HEK293 (cell line): ENCODE measurements around the gene SMAD7.
A peak's percentile ranks its signal among the peaks of the same experiment; 100 is the strongest.

Experiments used
- GLIS2 ChIP-seq: fragments of 450-650 bp; formaldehyde crosslinking; IDR thresholded peaks from 2 replicates; pipeline ENCODE4 v1.5.1; 2016; ENCODE audit warnings: missing biosample characterization, missing genetic modification characterization
- HOXA7 ChIP-seq: sonication (generic); formaldehyde crosslinking; IDR thresholded peaks from 2 replicates; pipeline ENCODE4 v1.8.1; 2022; ENCODE audit warnings: missing genetic modification reagents, borderline replicate concordance
- KLF7 ChIP-seq: fragments of 450-650 bp; formaldehyde crosslinking; IDR thresholded peaks from 2 replicates; pipeline ENCODE4 v1.5.1; 2016; ENCODE audit warnings: missing biosample characterization, missing genetic modification characterization, borderline replicate concordance
- OSR2 ChIP-seq: fragments of 450-650 bp; formaldehyde crosslinking; IDR thresholded peaks from 2 replicates; pipeline ENCODE4 v1.5.1; 2016; ENCODE audit warnings: missing biosample characterization, missing genetic modification characterization
- TCF7L2 ChIP-seq: IDR thresholded peaks from 2 replicates; pipeline ENCODE4 v1.6.1; 2011; ENCODE audit warnings: low read depth, mild to moderate bottlenecking, inconsistent platforms, low read length, moderate library complexity, borderline replicate concordance
- ZEB2 ChIP-seq: fragments of 450-650 bp; formaldehyde crosslinking; IDR thresholded peaks from 2 replicates; pipeline ENCODE4 v1.5.1; 2016; ENCODE audit warnings: missing biosample characterization, missing genetic modification characterization
- ZFHX2 ChIP-seq: fragments of 450-650 bp; formaldehyde crosslinking; conservative IDR thresholded peaks from 2 replicates; pipeline ENCODE4 v1.5.1; 2016; ENCODE audit warnings: missing biosample characterization, missing genetic modification characterization
- ZNF114 ChIP-seq: fragments of 450-650 bp; formaldehyde crosslinking; IDR thresholded peaks from 2 replicates; pipeline ENCODE4 v1.5.0; 2017; ENCODE audit warnings: missing biosample characterization, missing genetic modification characterization
- ZNF121 ChIP-seq: fragments of 450-650 bp; formaldehyde crosslinking; IDR thresholded peaks from 2 replicates; pipeline ENCODE4 v1.5.1; 2016; ENCODE audit warnings: missing biosample characterization, missing genetic modification characterization
- ZNF16 ChIP-seq: fragments of 450-650 bp; formaldehyde crosslinking; IDR thresholded peaks from 2 replicates; pipeline ENCODE4 v1.5.1; 2016; ENCODE audit warnings: low read depth, missing biosample characterization, missing genetic modification characterization
- ZNF18 ChIP-seq: fragments of 450-650 bp; formaldehyde crosslinking; IDR thresholded peaks from 2 replicates; pipeline ENCODE4 v1.5.1; 2016; ENCODE audit warnings: missing biosample characterization, missing genetic modification characterization
- ZNF184 ChIP-seq: fragments of 450-650 bp; IDR thresholded peaks from 2 replicates; pipeline ENCODE4 v1.5.1; 2018; ENCODE audit warnings: missing biosample characterization, mild to moderate bottlenecking, missing genetic modification characterization
- ZNF266 ChIP-seq: fragments of 450-650 bp; formaldehyde crosslinking; IDR thresholded peaks from 2 replicates; pipeline ENCODE4 v1.5.1; 2016; ENCODE audit warnings: missing biosample characterization, missing genetic modification characterization, low read depth
- ZNF335 ChIP-seq: fragments of 450-650 bp; formaldehyde crosslinking; conservative IDR thresholded peaks from 2 replicates; pipeline ENCODE4 v1.5.1; 2016; ENCODE audit warnings: missing biosample characterization, missing genetic modification characterization
- ZNF350 ChIP-seq: fragments of 450-650 bp; formaldehyde crosslinking; IDR thresholded peaks from 2 replicates; pipeline ENCODE4 v1.5.0; 2017; ENCODE audit warnings: missing biosample characterization, mild to moderate bottlenecking, missing genetic modification characterization
- ZNF366 ChIP-seq: fragments of 450-650 bp; formaldehyde crosslinking; conservative IDR thresholded peaks from 2 replicates; pipeline ENCODE4 v1.5.1; 2016; ENCODE audit warnings: missing biosample characterization, missing genetic modification characterization
- ZNF391 ChIP-seq: fragments of 450-650 bp; formaldehyde crosslinking; IDR thresholded peaks from 2 replicates; pipeline ENCODE4 v1.5.1; 2016; ENCODE audit warnings: low read depth, missing biosample characterization, missing genetic modification characterization, borderline replicate concordance
- ZNF426 ChIP-seq: fragments of 450-650 bp; formaldehyde crosslinking; IDR thresholded peaks from 2 replicates; pipeline ENCODE4 v1.5.1; 2017; ENCODE audit warnings: missing biosample characterization, missing genetic modification characterization, mild to moderate bottlenecking, inconsistent platforms, moderate library complexity
- ZNF48 ChIP-seq: fragments of 450-650 bp; formaldehyde crosslinking; IDR thresholded peaks from 2 replicates; pipeline ENCODE4 v1.5.1; 2016; ENCODE audit warnings: missing biosample characterization, missing genetic modification characterization
- ZNF521 ChIP-seq: fragments of 450-650 bp; formaldehyde crosslinking; IDR thresholded peaks from 2 replicates; pipeline ENCODE4 v1.5.1; 2017; ENCODE audit warnings: missing biosample characterization, mild to moderate bottlenecking, missing genetic modification characterization
- ZNF560 ChIP-seq: fragments of 450-650 bp; formaldehyde crosslinking; IDR thresholded peaks from 2 replicates; pipeline ENCODE4 v1.5.1; 2017; ENCODE audit warnings: missing biosample characterization, missing genetic modification characterization, borderline replicate concordance
- ZNF596 ChIP-seq: fragments of 450-650 bp; IDR thresholded peaks from 2 replicates; pipeline ENCODE4 v1.5.0; 2018; ENCODE audit warnings: missing biosample characterization, mild to moderate bottlenecking, missing genetic modification characterization, moderate library complexity
- ZNF624 ChIP-seq: fragments of 450-650 bp; formaldehyde crosslinking; IDR thresholded peaks from 2 replicates; pipeline ENCODE4 v1.5.1; 2017; ENCODE audit warnings: missing biosample characterization, missing genetic modification characterization
- ZNF639 ChIP-seq: fragments of 450-650 bp; formaldehyde crosslinking; IDR thresholded peaks from 2 replicates; pipeline ENCODE4 v1.5.1; 2016; ENCODE audit warnings: missing biosample characterization, missing genetic modification characterization
- ZNF707 ChIP-seq: fragments of 450-650 bp; formaldehyde crosslinking; IDR thresholded peaks from 2 replicates; pipeline ENCODE4 v1.5.1; 2016; ENCODE audit warnings: missing biosample characterization, missing genetic modification characterization
- ZNF777 ChIP-seq: fragments of 450-650 bp; formaldehyde crosslinking; IDR thresholded peaks from 2 replicates; pipeline ENCODE4 v1.5.1; 2017; ENCODE audit warnings: missing biosample characterization, missing genetic modification characterization, borderline replicate concordance
- ZNF785 ChIP-seq: fragments of 450-650 bp; formaldehyde crosslinking; IDR thresholded peaks from 2 replicates; pipeline ENCODE4 v1.5.1; 2016; ENCODE audit warnings: missing biosample characterization, missing genetic modification characterization
- ZNF843 ChIP-seq: fragments of 450-650 bp; formaldehyde crosslinking; IDR thresholded peaks from 2 replicates; pipeline ENCODE4 v1.5.1; 2016; ENCODE audit warnings: missing biosample characterization, missing genetic modification characterization
- TF ChIP-seq, protein P1 (sequence below): fragments of 450-650 bp; formaldehyde crosslinking; IDR thresholded peaks from 2 replicates; pipeline ENCODE4 v1.5.1; 2016; ENCODE audit warnings: missing biosample characterization, missing genetic modification characterization
- TF ChIP-seq, protein P2 (sequence below): fragments of 450-650 bp; formaldehyde crosslinking; conservative IDR thresholded peaks from 2 replicates; pipeline ENCODE4 v1.5.1; 2016; ENCODE audit warnings: low read depth, missing biosample characterization, missing genetic modification characterization
- TF ChIP-seq, protein P3 (sequence below): fragments of 450-650 bp; formaldehyde crosslinking; IDR thresholded peaks from 2 replicates; pipeline ENCODE4 v1.5.1; 2016; ENCODE audit warnings: missing biosample characterization, missing genetic modification characterization, low read depth

The SMAD7 gene

GRCh38 chr18:48975817-48976649, 25.3 kb upstream of the SMAD7 start (continued):
- TF ChIP-seq ZNF18 (tag by site-specific recombination): no peak
- peak; percentile 92 for TF ChIP-seq ZFHX2
- 0 out of 2 replicates have a peak, but pooled peaks have one; percentile 33 for TF ChIP-seq ZNF560 (tag by site-specific recombination)
- TF ChIP-seq ZNF366: no peak
- peak; percentile 14; the same call in 1 of the 2 replicates for TF ChIP-seq ZNF843 (tag by site-specific recombination)
- TF ChIP-seq KLF7 (tag by site-specific recombination): no peak
- TF ChIP-seq OSR2 (tag by site-specific recombination): no peak
- TF ChIP-seq, protein P1, sequence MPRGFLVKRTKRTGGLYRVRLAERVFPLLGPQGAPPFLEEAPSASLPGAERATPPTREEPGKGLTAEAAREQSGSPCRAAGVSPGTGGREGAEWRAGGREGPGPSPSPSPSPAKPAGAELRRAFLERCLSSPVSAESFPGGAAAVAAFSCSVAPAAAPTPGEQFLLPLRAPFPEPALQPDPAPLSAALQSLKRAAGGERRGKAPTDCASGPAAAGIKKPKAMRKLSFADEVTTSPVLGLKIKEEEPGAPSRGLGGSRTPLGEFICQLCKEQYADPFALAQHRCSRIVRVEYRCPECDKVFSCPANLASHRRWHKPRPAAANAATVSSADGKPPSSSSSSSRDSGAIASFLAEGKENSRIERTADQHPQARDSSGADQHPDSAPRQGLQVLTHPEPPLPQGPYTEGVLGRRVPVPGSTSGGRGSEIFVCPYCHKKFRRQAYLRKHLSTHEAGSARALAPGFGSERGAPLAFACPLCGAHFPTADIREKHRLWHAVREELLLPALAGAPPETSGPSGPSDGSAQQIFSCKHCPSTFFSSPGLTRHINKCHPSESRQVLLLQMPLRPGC (tag by site-specific recombination): 0 out of 2 replicates have a peak, but pooled peaks have one; percentile 49
- no peak for TF ChIP-seq ZNF114
- TF ChIP-seq, protein P2, sequence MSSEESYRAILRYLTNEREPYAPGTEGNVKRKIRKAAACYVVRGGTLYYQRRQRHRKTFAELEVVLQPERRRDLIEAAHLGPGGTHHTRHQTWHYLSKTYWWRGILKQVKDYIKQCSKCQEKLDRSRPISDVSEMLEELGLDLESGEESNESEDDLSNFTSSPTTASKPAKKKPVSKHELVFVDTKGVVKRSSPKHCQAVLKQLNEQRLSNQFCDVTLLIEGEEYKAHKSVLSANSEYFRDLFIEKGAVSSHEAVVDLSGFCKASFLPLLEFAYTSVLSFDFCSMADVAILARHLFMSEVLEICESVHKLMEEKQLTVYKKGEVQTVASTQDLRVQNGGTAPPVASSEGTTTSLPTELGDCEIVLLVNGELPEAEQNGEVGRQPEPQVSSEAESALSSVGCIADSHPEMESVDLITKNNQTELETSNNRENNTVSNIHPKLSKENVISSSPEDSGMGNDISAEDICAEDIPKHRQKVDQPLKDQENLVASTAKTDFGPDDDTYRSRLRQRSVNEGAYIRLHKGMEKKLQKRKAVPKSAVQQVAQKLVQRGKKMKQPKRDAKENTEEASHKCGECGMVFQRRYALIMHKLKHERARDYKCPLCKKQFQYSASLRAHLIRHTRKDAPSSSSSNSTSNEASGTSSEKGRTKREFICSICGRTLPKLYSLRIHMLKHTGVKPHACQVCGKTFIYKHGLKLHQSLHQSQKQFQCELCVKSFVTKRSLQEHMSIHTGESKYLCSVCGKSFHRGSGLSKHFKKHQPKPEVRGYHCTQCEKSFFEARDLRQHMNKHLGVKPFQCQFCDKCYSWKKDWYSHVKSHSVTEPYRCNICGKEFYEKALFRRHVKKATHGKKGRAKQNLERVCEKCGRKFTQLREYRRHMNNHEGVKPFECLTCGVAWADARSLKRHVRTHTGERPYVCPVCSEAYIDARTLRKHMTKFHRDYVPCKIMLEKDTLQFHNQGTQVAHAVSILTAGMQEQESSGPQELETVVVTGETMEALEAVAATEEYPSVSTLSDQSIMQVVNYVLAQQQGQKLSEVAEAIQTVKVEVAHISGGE (tag by site-specific recombination): peak; percentile 45; the same call in 1 of the 2 replicates
- TF ChIP-seq ZNF266 (tag by site-specific recombination): no peak
- no peak for TF ChIP-seq ZNF707
- no peak for TF ChIP-seq ZNF624 (tag by site-specific recombination)
- TF ChIP-seq ZNF48 (tag by site-specific recombination): no peak
- TF ChIP-seq ZNF777 (tag by site-specific recombination): peak; percentile 66; the same call in 1 of the 2 replicates
- TF ChIP-seq, protein P3, sequence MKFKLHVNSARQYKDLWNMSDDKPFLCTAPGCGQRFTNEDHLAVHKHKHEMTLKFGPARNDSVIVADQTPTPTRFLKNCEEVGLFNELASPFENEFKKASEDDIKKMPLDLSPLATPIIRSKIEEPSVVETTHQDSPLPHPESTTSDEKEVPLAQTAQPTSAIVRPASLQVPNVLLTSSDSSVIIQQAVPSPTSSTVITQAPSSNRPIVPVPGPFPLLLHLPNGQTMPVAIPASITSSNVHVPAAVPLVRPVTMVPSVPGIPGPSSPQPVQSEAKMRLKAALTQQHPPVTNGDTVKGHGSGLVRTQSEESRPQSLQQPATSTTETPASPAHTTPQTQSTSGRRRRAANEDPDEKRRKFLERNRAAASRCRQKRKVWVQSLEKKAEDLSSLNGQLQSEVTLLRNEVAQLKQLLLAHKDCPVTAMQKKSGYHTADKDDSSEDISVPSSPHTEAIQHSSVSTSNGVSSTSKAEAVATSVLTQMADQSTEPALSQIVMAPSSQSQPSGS (tag by site-specific recombination): no peak
- peak; percentile 32; the same call in 1 of the 2 replicates for TF ChIP-seq ZEB2 (tag by site-specific recombination)
- no peak for TF ChIP-seq ZNF350 (tag by site-specific recombination)
- peak; percentile 62 for TF ChIP-seq GLIS2 (tag by site-specific recombination)
- TF ChIP-seq ZNF121 (tag by site-specific recombination): no peak
- no peak for TF ChIP-seq ZNF391 (tag by site-specific recombination)
- no peak for TF ChIP-seq ZNF596 (tag by site-specific recombination)
- TF ChIP-seq ZNF184 (tag by site-specific recombination): 0 out of 2 replicates have a peak, but pooled peaks have one; percentile 20
- no peak for TF ChIP-seq ZNF426 (tag by site-specific recombination)
- TF ChIP-seq ZNF785: no peak
- no peak for TF ChIP-seq ZNF521 (tag by site-specific recombination)
- TF ChIP-seq ZNF335 (tag by site-specific recombination): peak; percentile 78
- TF ChIP-seq ZNF16 (tag by site-specific recombination): no peak
- TF ChIP-seq TCF7L2: no peak
- TF ChIP-seq HOXA7 (CRISPR knock-in tag): no peak
- TF ChIP-seq ZNF639: no peak
